ENCODE measurements around the gene NCBP2L. TPM values are rescaled to one million over a fixed set of nuclear protein-coding genes. Genes with fewer than 3 reads are reported as not detected.

Gene NCBP2L
- total and polyA plus RNA-seq, 2 donors: 0.09 to 0.21 TPM

GRCh38 chrX:107748506-107748905, 29.0 kb upstream of the NCBP2L start:
- Histone ChIP-seq H3K4me1 (ENCODE audit: control insufficient read depth in 2 of 2, insufficient read depth in 2 of 2, low read length in 2 of 2) (peaks cover under 1% of the 10 kb centered on the region in 2 donors), H3K36me3 (ENCODE audit: control insufficient read depth in 2 of 2, insufficient read depth in 2 of 2, low read length in 1 of 2) (no peaks in the 10 kb centered on the region), H3K27me3 (ENCODE audit: control insufficient read depth in 2 of 2, insufficient read depth in 1 of 2, low read length in 1 of 2) (no peaks in the 10 kb centered on the region), H3K9me3 (ENCODE audit: control insufficient read depth in 2 of 2, insufficient read depth in 1 of 2, low read length in 1 of 2) (no peaks in the 10 kb centered on the region), H3K4me3 (ENCODE audit: low read length in 2 of 2) (no peak overlapping the region), H3K27ac (ENCODE audit: low read depth in 1 of 2, low read length in 1 of 2) (no peak overlapping the region)
- WGBS: 98% methylated on average over 6 of the region's 6 CpGs
- no peak for DNase-seq (ENCODE audit: low read depth in 6 of 9, low spot score in 9 of 9)

GRCh38 chrX:107750263-107750662, 27.3 kb upstream of the NCBP2L start:
- H3K36me3 ChIP-seq (ENCODE audit: control insufficient read depth in 2 of 2, insufficient read depth in 2 of 2, low read length in 1 of 2): no peaks in the 10 kb centered on the region
- no peaks in the 10 kb centered on the region for H3K9me3 ChIP-seq (ENCODE audit: control insufficient read depth in 2 of 2, insufficient read depth in 1 of 2, low read length in 1 of 2)
- 98% methylated on average over 6 of the region's 6 CpGs for WGBS
- no peak for DNase-seq (ENCODE audit: low read depth in 6 of 9, low spot score in 9 of 9)
- no peak overlapping the region for H3K4me3 ChIP-seq (ENCODE audit: low read length in 2 of 2)
- H3K27me3 ChIP-seq (ENCODE audit: control insufficient read depth in 2 of 2, insufficient read depth in 1 of 2, low read length in 1 of 2): no peaks in the 10 kb centered on the region
- H3K27ac ChIP-seq (ENCODE audit: low read depth in 1 of 2, low read length in 1 of 2): no peak overlapping the region
- H3K4me1 ChIP-seq (ENCODE audit: control insufficient read depth in 2 of 2, insufficient read depth in 2 of 2, low read length in 2 of 2): no peaks in the 10 kb centered on the region

GRCh38 chrX:107750861-107751445, 26.6 kb upstream of the NCBP2L start:
- Histone ChIP-seq H3K4me3 (ENCODE audit: low read length in 2 of 2) (no peak overlapping the region), H3K36me3 (ENCODE audit: control insufficient read depth in 2 of 2, insufficient read depth in 2 of 2, low read length in 1 of 2) (no peaks in the 10 kb centered on the region), H3K9me3 (ENCODE audit: control insufficient read depth in 2 of 2, insufficient read depth in 1 of 2, low read length in 1 of 2) (no peaks in the 10 kb centered on the region), H3K27me3 (ENCODE audit: control insufficient read depth in 2 of 2, insufficient read depth in 1 of 2, low read length in 1 of 2) (no peaks in the 10 kb centered on the region), H3K4me1 (ENCODE audit: control insufficient read depth in 2 of 2, insufficient read depth in 2 of 2, low read length in 2 of 2) (no peaks in the 10 kb centered on the region), H3K27ac (ENCODE audit: low read depth in 1 of 2, low read length in 1 of 2) (no peak overlapping the region)
- 93% methylated on average over 7 of the region's 7 CpGs for WGBS
- no peak for DNase-seq (ENCODE audit: low read depth in 6 of 9, low spot score in 9 of 9)

- Histone ChIP-seq H3K4me1 (ENCODE audit: control insufficient read depth in 2 of 2, insufficient read depth in 2 of 2, low read length in 2 of 2) (no peaks in the 10 kb centered on the region), H3K27me3 (ENCODE audit: control insufficient read depth in 2 of 2, insufficient read depth in 1 of 2, low read length in 1 of 2) (no peaks in the 10 kb centered on the region), H3K27ac (ENCODE audit: low read depth in 1 of 2, low read length in 1 of 2) (no peak overlapping the region), H3K36me3 (ENCODE audit: control insufficient read depth in 2 of 2, insufficient read depth in 2 of 2, low read length in 1 of 2) (no peaks in the 10 kb centered on the region), H3K4me3 (ENCODE audit: low read length in 2 of 2) (no peak overlapping the region), H3K9me3 (ENCODE audit: control insufficient read depth in 2 of 2, insufficient read depth in 1 of 2, low read length in 1 of 2) (no peaks in the 10 kb centered on the region)
- no peak for DNase-seq (ENCODE audit: low read depth in 6 of 9, low spot score in 9 of 9)
- 96% methylated on average over 3 of the region's 3 CpGs for WGBS
Measured at GRCh38 chrX:107752043-107752442, 25.5 kb upstream of the NCBP2L start.

GRCh38 chrX:107752714-107753113, 24.8 kb upstream of the NCBP2L start:
- Histone ChIP-seq H3K27ac (ENCODE audit: low read depth in 1 of 2, low read length in 1 of 2) (no peak overlapping the region), H3K4me3 (ENCODE audit: low read length in 2 of 2) (no peak overlapping the region), H3K36me3 (ENCODE audit: control insufficient read depth in 2 of 2, insufficient read depth in 2 of 2, low read length in 1 of 2) (no peaks in the 10 kb centered on the region), H3K9me3 (ENCODE audit: control insufficient read depth in 2 of 2, insufficient read depth in 1 of 2, low read length in 1 of 2) (no peaks in the 10 kb centered on the region), H3K4me1 (ENCODE audit: control insufficient read depth in 2 of 2, insufficient read depth in 2 of 2, low read length in 2 of 2) (no peaks in the 10 kb centered on the region), H3K27me3 (ENCODE audit: control insufficient read depth in 2 of 2, insufficient read depth in 1 of 2, low read length in 1 of 2) (no peaks in the 10 kb centered on the region)
- no peak for DNase-seq (ENCODE audit: low read depth in 6 of 9, low spot score in 9 of 9)
- 95% methylated on average over 3 of the region's 3 CpGs for WGBS

- Histone ChIP-seq H3K36me3 (ENCODE audit: control insufficient read depth in 2 of 2, insufficient read depth in 2 of 2, low read length in 1 of 2) (no peaks in the 10 kb centered on the region), H3K27me3 (ENCODE audit: control insufficient read depth in 2 of 2, insufficient read depth in 1 of 2, low read length in 1 of 2) (no peaks in the 10 kb centered on the region), H3K9me3 (ENCODE audit: control insufficient read depth in 2 of 2, insufficient read depth in 1 of 2, low read length in 1 of 2) (no peaks in the 10 kb centered on the region), H3K4me1 (ENCODE audit: control insufficient read depth in 2 of 2, insufficient read depth in 2 of 2, low read length in 2 of 2) (no peaks in the 10 kb centered on the region), H3K27ac (ENCODE audit: low read depth in 1 of 2, low read length in 1 of 2) (no peak overlapping the region), H3K4me3 (ENCODE audit: low read length in 2 of 2) (no peak overlapping the region)
- 52% methylated on average over 4 of the region's 4 CpGs for WGBS
- no peak for DNase-seq (ENCODE audit: low read depth in 6 of 9, low spot score in 9 of 9)
Measured at GRCh38 chrX:107753187-107753586, 24.3 kb upstream of the NCBP2L start.

GRCh38 chrX:107755721-107756120, 21.8 kb upstream of the NCBP2L start:
- Histone ChIP-seq H3K36me3 (ENCODE audit: control insufficient read depth in 2 of 2, insufficient read depth in 2 of 2, low read length in 1 of 2) (no peaks in the 10 kb centered on the region), H3K4me1 (ENCODE audit: control insufficient read depth in 2 of 2, insufficient read depth in 2 of 2, low read length in 2 of 2) (no peaks in the 10 kb centered on the region), H3K27me3 (ENCODE audit: control insufficient read depth in 2 of 2, insufficient read depth in 1 of 2, low read length in 1 of 2) (peaks cover 0 to 2% of the 10 kb centered on the region in 2 donors), H3K27ac (ENCODE audit: low read depth in 1 of 2, low read length in 1 of 2) (no peak overlapping the region), H3K4me3 (ENCODE audit: low read length in 2 of 2) (no peak overlapping the region), H3K9me3 (ENCODE audit: control insufficient read depth in 2 of 2, insufficient read depth in 1 of 2, low read length in 1 of 2) (no peaks in the 10 kb centered on the region)
- no peak for DNase-seq (ENCODE audit: low read depth in 6 of 9, low spot score in 9 of 9)
- 96% methylated on average over 3 of the region's 3 CpGs for WGBS

- Histone ChIP-seq H3K36me3 (ENCODE audit: control insufficient read depth in 2 of 2, insufficient read depth in 2 of 2, low read length in 1 of 2) (no peaks in the 10 kb centered on the region), H3K9me3 (ENCODE audit: control insufficient read depth in 2 of 2, insufficient read depth in 1 of 2, low read length in 1 of 2) (no peaks in the 10 kb centered on the region), H3K4me3 (ENCODE audit: low read length in 2 of 2) (no peak overlapping the region), H3K27ac (ENCODE audit: low read depth in 1 of 2, low read length in 1 of 2) (no peak overlapping the region), H3K4me1 (ENCODE audit: control insufficient read depth in 2 of 2, insufficient read depth in 2 of 2, low read length in 2 of 2) (no peaks in the 10 kb centered on the region), H3K27me3 (ENCODE audit: control insufficient read depth in 2 of 2, insufficient read depth in 1 of 2, low read length in 1 of 2) (peaks cover 0 to 2% of the 10 kb centered on the region in 2 donors)
- no peak for DNase-seq (ENCODE audit: low read depth in 6 of 9, low spot score in 9 of 9)
- WGBS: 96% methylated on average over 5 of the region's 5 CpGs
Measured at GRCh38 chrX:107758231-107758766, 19.2 kb upstream of the NCBP2L start.

GRCh38 chrX:107760304-107761077, 17.0 kb upstream of the NCBP2L start:
- H3K4me1 ChIP-seq (ENCODE audit: control insufficient read depth in 2 of 2, insufficient read depth in 2 of 2, low read length in 2 of 2): no peaks in the 10 kb centered on the region
- H3K27ac ChIP-seq (ENCODE audit: low read depth in 1 of 2, low read length in 1 of 2): no peak overlapping the region
- no peak overlapping the region for H3K4me3 ChIP-seq (ENCODE audit: low read length in 2 of 2)
- H3K9me3 ChIP-seq (ENCODE audit: control insufficient read depth in 2 of 2, insufficient read depth in 1 of 2, low read length in 1 of 2): no peaks in the 10 kb centered on the region
- no peaks in the 10 kb centered on the region for H3K36me3 ChIP-seq (ENCODE audit: control insufficient read depth in 2 of 2, insufficient read depth in 2 of 2, low read length in 1 of 2)
- DNase-seq (ENCODE audit: low read depth in 6 of 9, low spot score in 9 of 9): no peak
- WGBS: 97% methylated on average over 5 of the region's 5 CpGs
- H3K27me3 ChIP-seq (ENCODE audit: control insufficient read depth in 2 of 2, insufficient read depth in 1 of 2, low read length in 1 of 2): peaks cover 0 to 2% of the 10 kb centered on the region in 2 donors

All from thymus (tissue), 11 donors.